HG03457 (cell line): ENCODE data around the gene HHAT.
"Not testable (repeated sequence)": the region's sequence is repeated elsewhere in the genome, so short reads cannot be mapped to it uniquely, and the experiment has no call there.

Experiments
- ATAC-seq: cut with Tn5 transposase; IDR thresholded peaks from one replicate; pipeline ENCODE4 v1.9.1; 2021; ENCODE audit warnings: moderate number of reproducible peaks; ENCODE audit not compliant: unreplicated experiment

HHAT gene

DNA sequence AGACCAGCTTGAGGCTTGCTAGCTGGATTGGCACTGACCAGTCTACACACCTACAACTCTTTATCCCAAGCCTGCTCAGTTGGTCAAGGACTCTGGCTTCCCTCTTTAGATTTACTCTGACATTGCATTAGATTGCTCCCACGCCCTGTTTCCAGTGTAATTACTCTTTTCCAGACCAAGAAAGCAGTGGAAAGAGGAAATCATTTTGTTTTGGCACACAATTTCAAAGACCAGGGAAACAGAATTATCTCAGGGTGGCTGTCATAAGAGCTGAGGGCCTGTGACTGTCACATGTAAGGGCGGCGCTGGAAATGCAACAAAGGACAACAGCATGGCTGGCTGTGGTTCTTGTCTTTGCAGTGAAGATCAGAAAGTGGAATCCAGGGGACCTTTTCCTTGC, 302.7 kb downstream of the HHAT start:
- ATAC-seq, result no peak

DNA sequence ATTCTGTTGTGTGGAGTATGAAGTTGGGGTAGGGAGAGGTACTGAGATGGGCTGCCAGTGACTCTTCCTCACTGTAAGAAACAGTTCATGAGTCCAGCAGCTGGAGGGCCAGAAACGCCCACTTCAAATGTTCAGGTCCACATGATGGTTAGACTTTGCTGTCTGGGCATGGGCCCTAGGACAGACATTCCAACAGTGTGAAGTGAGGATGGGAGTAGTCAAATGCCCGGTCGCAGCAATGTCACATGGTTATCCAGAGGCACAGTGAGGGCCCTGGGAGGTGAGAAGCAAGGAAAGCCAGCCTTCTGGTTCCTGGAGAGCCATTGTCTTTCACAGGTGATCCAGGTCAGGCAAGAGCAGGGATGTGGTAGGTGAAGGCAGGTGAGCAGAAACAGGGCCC, 304.4 kb downstream of the HHAT start:
- no peak for ATAC-seq

DNA sequence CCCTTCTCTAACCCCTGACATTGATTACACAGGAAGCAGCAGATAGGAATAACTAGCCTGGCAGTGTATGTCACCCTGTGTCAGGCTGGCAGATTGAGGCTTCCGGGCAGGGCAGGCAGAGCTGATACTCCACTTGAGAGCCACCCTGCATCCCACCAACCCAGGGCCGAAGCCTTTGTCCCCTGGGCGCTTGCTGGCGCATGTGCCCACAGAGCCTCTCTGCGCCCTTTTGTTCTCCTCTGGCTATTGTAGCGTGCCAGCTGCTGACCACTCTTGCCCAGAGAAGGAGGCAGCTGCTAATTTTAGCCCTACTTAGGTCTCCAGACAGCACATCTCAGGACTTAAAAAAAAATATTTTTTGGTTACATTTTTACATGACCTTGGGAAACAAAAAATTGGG, 304.9 kb downstream of the HHAT start:
- ATAC-seq, result no peak

DNA sequence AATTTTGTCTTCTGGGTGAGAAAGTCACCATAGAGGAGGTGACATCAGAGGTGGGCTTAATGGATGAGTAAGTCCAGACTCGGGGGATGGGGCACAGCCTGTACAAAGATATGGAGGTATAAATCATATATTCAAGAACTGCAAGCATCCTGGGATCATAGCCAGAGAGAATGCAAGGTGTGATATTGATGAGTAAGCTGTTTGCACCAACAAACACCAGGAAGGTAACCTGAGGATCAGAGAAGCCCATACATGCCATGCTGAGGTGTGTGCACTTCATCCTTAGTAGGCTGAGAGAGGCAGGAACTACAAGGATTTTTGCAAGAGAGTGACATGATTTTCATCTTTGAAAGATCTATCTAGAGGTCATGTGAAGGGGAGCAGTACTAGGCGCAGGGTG, 306.4 kb downstream of the HHAT start:
- ATAC-seq, result no peak

DNA sequence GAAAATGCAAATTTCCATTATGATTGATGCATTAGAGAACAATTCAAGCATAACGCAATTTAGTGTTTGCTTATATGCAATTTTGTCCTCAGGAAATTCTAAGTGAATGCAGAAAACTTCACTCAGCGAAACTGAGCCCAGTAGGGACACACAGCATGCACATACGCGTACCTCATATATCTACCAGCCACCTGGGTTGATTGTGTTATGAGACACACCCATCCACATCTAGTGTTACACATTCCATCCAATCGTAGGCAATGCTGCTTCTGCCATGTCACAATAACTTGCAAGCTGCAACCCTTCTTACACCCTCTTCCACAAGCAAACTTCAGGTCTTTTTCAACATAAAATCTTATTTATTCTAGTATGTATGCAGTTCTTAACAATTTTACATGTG, 312.9 kb downstream of the HHAT start:
- no peak for ATAC-seq

DNA sequence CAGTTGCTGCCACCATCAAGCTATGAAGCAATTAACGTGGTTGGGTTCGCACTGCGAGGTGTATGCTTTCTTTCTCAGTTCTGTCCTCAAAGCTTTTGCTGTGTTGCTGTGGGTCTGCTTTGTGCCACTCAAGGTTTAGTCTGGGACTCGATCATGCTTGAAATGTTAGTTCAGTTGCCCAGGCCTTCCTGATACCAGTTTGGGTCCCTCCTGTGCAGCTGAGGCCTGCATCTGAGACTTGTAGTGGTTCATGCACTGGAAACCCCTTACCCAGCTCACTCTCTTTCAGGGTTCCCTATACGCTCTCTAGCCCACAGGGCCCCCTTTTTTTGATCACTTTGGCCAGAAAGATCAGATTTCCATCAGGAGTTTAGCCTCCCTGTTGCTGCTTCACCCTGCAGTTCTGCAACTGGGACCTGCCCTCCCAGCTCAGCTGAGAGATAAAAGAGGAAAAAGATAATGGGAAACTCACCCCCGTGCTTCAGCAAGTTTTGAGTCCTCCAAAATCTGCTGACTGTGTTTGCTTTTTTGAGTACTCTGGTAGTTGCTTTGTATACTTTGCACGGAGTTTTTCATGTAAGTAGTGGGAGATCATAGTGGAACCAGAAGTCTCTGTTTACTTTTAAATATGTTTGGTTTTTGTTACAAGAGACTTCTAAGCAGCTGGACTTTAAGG, 317.0 kb downstream of the HHAT start:
- ATAC-seq, result no peak

DNA sequence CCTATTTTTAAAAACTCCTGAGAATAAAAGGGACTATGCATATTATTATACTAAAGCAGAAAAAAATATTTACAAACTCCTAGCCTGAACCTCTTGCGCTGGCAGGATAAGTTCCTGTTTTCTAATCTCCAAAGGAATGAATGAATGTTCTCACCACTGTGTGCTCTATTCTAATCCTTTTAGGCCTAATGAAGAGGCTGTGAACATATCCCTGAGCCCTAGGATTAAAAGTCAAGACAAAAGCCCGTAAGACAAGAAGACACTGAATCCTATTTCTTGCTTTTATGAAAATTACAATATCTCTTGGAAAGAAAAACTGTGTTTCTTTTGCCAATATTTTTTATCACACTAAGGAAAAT, 317.5 kb downstream of the HHAT start:
- no peak for ATAC-seq

DNA sequence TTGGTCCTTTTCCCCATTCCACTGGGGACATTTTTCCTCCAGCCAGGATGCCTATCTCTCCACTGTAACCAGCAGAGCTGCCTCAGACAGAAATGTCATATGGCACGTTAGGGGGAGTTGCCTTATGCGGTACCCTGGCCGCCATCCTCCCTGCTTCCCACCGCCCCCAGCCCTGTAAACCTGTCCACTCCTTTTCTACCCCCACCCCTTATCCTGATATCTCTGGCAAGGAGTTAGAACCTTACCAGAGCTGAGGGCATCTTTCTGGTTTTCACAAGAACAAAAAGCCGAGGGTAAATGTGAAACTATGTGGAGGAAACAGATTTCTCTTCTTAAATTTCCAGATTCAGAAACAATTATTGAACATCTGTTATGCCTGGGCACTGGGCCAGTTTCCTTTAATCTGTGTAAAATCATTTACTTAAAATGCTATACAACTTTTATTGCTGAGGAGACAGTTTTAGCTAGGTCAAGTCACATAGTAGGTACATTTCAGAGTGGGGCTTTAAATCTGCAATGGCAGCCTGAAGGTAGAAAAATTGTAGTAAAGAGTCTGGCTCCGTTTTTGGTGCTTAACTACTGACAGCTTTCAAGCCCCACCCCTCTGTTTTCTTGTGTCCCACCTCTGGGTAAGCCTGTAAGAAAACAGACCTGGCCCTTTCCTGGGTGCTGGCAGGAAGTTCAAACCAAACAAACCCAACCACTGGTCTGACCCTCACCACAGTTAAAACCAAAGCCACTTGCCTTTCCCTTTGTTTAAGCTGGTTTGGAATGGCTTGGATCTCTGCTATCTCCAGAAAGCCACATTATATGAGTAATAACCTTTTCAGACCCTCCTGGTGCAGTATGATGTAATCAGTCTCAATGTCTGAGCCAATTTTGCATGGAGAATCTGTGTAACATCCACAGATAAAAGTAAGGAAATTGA, 319.0 kb downstream of the HHAT start:
- no peak for ATAC-seq

DNA sequence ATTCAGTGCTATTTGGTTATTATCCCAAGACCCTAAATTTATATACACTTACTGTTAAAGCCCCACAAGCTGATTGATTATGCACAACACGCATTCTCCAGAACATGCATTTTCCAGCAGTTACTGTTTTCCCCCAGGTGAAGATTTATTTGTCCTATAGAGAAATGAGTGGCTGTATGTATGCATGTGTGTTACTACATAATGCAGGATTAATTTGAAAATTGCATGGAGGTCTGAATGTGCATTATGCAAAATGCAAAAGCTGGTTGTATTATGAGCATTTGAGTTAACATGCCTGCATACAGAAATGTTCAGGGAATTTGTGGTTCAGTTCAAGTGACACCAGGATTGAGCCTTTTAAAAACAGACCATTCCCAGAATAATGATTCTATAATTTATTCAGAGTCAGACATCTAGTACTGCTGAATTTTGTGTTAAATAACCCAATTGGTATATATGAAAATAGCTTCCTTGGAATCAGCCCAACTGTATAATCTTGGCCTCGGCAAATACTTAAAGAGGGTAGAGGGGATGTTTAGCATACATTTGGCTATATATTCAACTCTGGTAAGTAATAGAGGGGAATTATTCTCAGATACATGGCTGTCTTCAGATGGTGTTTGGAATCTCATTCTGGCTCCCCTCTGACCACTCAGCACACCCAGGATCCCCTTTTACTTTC, 320.0 kb downstream of the HHAT start:
- ATAC-seq, result no peak

DNA sequence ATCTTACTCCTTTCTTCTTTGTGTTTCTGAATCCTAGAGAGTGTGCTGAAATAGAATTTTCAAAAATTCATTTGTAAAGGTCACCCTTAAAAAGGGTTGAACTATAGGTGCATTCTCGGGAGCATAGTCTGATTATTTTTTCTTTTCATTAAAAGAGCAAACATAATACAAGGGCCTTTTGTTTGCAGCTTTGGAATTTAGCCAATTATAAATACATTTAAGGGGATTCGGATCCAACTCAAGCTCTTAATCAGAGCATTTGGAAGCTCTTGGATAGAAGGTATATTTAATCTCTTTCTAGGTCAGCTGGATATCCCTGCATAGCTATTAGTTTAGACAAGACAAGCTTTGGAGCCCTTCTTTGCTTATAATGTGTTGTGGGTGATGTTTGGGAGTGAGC, 321.7 kb downstream of the HHAT start:
- no peak for ATAC-seq

DNA sequence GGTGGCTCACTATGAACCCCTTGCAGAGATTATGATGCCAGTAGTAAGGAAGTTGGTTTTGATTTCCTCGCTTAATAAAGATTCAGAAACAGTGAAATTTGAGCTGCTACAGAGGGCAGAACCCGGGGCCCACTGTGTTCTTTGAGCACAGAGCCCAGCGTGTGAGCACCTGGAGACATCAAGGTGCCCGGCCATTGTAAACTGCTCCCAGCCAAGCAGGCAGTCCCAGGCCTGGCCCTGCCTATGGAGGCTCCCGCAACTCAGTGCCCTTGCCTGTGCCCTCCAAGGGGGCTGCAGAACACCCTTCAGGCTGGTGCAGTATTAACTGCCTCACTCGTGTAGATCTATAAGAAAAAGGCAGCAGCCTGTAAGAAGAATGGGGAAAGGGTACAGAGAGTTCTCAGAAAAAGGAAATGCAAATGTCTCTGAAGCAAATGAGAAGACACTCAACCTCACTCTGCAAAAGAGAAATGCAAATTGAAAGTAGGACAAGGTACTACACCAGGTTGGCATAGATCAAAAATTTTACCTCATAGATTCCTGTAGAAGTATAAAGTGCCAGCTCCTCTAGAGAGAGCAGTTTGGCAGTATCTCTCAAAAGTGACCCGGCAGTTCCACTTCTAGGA, 323.7 kb downstream of the HHAT start:
- ATAC-seq, result no peak

DNA sequence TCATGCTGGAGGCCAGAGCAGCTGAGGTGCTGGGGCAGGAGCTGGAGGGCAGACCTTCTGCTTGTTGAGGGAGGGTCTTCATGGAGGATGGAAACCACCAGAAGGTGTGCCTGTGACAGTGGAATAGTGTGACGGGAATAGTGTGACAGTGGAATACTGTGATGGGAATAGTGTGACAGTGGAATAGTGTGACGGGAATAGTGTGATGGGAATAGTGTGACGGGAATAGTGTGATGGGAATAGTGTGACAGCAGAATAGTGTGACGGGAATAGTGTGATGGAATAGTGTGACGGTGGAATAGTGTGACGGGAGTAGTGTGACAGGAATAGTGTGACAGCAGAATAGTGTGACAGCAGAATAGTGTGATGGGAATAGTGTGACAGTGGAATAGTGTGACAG, 325.1 kb downstream of the HHAT start:
- ATAC-seq, result no peak

DNA sequence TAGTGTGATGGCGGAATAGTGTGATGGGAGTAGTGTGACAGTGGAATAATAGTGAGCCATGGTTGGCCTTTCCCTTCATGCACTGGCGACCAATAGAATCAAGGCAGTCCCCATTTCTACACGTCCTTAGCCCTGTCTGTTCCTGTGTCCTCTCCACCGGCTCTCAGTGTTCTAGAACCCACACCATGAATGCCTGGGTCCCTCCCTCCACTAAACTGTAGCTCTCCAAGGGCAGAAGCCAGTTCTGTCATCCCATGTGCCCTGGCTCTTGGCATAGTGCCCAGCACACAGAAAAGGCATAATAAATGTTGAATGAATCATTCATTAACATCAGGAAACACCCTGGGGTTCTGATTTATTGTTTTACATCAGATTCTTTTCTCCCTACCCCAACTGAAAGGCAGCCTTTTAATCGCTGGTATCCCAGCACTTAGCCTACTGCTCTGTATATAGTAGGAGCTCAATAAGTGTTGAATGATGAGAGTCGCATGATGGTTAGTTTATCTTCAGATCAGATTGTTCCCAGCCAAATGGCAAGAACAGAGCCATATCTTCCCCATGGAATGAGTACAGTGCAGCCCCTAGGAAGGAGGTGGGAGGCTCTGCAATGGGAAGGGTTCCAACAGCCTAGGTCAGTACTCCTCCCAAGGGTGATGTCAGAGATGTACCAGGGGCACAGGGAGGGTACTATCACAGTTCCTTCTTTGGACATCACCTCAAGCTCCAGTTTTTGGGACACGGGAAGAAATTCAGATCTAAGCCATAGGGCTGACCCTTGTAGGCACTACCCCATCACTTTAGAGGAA, 325.7 kb downstream of the HHAT start:
- no peak for ATAC-seq

DNA sequence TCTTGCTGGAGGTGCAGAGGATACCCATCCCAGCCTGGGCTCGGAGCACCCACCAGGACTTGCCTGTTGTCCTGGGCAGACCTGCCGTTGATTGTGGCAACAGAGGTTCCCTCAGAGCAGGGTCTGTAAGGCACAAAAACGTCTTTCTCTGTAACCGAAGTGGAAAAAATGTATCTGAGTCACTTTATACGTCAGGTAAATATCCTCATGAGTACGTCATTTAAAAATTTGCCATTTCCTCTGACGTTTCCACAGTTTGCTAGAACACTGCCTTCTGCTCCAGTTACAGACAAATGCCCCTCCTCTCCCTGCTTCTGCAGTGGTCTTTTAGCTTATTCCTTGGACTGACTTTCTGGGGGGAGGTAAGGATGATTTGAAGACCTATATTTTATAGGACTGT, 326.8 kb downstream of the HHAT start:
- no peak for ATAC-seq

DNA sequence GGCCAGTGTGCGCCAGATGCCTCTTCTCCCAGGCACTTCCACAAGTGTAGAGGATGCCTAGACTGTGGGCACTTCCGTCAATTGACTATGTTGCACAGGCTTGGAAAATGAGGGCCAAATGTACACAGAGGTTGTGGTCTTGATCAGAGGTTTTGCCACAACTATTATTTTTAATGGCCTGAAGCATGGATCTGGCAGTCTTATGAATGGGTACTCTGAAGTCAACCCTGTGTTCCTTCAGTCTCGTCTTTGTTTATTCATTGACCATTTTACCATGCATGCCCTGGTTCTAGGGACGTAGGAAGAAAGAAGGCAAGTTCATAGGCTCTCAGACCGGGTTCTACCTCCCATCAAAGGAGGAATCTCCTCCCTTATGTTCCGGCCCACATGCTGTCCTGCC, 329.1 kb downstream of the HHAT start:
- no peak for ATAC-seq

DNA sequence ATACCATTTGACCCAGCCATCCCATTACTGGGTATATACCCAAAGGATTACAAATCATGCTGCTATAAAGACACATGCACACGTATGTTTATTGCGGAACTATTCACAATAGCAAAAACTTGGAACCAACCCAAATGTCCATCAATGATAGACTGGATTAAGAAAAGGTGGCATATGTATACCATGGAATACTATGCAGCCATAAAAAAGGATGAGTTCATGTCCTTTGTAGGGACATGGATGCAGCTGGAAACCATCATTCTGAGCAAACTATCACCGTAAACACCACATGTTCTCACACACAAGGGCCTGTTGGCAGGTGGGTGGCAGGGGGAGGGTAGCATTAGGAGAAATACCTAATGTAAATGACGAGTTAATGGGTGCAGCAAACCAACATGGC, 332.8 kb downstream of the HHAT start:
- not testable (repeated sequence) for ATAC-seq

DNA sequence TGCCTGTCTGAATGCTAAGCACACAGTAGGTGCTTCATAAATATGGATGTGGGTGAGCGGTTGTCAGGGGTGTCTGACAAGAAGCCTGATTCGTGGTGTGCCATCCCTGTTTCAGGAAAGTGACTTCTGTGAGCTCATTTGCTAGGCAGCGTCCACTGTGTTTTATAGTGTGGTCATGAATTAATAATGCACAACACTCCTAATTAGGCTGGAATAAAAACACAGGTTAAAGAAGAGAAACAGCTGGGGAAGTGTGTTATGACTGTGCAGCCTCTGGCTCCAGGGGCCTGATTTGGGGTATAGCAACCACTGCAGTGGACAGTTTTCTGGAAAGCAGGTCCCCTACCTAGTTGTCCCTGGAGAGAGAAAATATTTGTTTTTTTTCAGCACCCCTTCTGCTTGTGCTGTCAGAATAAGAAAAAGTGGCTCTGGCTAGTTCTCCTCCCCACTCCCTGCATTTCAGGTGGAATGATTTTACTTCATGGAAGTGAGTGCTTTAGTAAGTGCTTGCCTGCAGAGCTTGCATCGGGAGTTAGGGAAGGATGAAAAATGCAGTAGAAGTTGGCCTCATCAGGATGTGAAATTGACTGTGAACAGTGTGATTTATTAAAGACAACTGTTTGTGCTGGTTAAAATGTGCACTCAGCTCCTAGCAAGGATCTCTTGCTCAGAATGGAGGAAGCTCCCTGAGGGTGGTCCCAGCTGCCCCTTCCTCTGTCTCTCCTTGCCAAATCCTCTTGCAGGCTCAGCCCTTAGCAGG, 333.8 kb downstream of the HHAT start:
- no peak for ATAC-seq

DNA sequence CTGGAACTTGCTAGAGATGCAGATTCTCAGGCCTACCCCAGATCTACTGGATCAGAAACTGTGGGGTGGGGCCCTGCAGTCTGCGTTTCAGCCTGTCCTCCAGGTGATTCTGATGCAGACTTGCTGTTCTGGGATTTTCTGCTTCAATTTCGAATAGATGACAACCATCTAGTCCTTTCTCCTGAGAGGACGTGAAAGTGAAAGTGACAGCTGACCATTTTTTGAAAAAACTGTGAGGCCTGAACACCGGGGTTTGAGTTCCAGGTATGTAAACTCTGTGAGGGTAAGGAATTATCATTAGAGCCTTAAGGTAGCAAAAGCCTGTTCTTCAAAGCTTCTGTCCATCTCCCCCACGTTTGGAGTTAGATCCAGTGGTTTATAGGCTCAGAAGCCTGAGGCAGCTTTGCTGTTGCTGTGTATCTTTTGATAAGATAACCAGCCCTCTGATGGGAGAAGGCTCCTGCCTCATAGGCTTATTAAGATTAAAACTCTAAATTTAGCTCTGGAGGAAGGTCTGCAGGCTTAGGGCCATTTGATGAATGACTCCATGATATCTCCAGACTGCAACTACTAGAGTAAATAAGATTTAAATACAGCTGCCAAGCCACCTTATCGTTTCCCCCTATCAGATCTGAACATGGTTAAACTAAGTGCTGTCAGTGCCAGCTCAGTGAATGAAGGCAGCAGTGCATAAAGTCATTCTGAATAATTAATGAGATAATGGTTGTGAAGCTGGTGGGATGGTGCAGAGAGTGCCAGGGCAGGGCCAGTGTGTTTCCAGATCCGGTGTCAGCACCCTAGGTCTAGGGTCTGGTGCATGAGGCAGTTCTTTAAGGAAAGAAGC, 335.2 kb downstream of the HHAT start:
- ATAC-seq, result no peak

DNA sequence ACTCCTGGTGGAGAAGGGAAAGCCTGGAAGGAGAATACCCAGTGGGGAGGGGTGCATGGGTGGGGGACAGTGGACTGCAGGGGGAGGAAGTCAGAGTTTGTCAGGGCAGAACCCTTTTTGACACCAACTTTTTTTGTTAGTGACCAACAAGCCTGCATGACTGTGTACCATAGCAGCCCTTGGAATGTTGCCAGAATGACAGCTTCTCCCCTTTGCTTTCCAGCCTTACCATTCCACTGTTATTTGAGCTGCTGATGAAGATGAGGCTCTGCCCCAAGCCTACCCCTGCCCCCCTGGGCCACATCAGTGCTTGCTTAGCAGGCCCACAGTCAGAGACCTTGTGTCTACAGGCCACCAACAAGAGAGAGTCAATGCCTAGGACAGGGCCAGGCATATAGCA, 341.2 kb downstream of the HHAT start:
- no peak for ATAC-seq
